Psoas muscle (tissue), 8 donors: ENCODE data around the gene DAAM2. TPM values are rescaled to one million over a fixed set of nuclear protein-coding genes. Genes with fewer than 3 reads are reported as not detected.

Experiments
- ATAC-seq, 4 donors: fragments of 200-7000 bp; cut with Tn5 transposase; one replicate each; pipeline ENCODE4 v1.9.1; 2020; ENCODE audit warnings: moderate library complexity in 3 of 4, mild to moderate bottlenecking in 2 of 4
- DNase-seq, 2 donors: peaks; one replicate each; pipeline ENCODE4 v3.0.0-alpha.2; 2020
- H3K27ac ChIP-seq: fragments of 200-600 bp; one replicate; pipeline ENCODE4 v1.8.0; 2022
- H3K27me3 ChIP-seq, 3 donors: fragments of 200-600 bp in 1 of 3; one replicate each; pipeline versions ENCODE4 v1.6.1 to v1.8.0; 2013 to 2022; ENCODE audit warnings: low read length in 2 of 3, mild to moderate bottlenecking in 2 of 3, moderate library complexity in 1 of 3; ENCODE audit not compliant: insufficient read depth in 3 of 3
- H3K36me3 ChIP-seq, 2 donors: fragments of 200-600 bp in 1 of 2; one replicate each; pipeline versions ENCODE4 v1.6.1 to v1.8.0; 2013 to 2022; ENCODE audit warnings: low read depth in 1 of 2, mild to moderate bottlenecking in 1 of 2, moderate library complexity in 1 of 2; ENCODE audit not compliant: insufficient read depth in 1 of 2
- H3K4me1 ChIP-seq: fragments of 200-600 bp; one replicate; pipeline ENCODE4 v1.8.0; 2022
- H3K4me3 ChIP-seq: fragments of 200-600 bp; one replicate; pipeline ENCODE4 v1.8.0; 2022; ENCODE audit warnings: mild to moderate bottlenecking
- H3K9me3 ChIP-seq: fragments of 200-600 bp; one replicate; pipeline ENCODE4 v1.8.0; 2022
- WGBS, 3 donors: extraction: QIAGEN DNeasy Blood & Tissue Kit; methylation state at CpG; one replicate each; pipeline versions ENCODE4 v1.1.6 to v1.1.7; 2013; 5-methylcytosine and 5-hydroxymethylcytosine counted together
- intact Hi-C, 2 donors: fragments of 100-400 bp; cut with DNase I; formaldehyde crosslinking; loops; one replicate each; pipeline versions ENCODE4 v1.11.0 to v1.14.2; 2022
- polyA plus RNA-seq, 3 donors: library from polyadenylated mRNA; stranded (reverse); fragments of 200-250 nt; gene quantifications; one replicate each; pipeline ENCODE4 v1.2.3, GENCODE V29; 2013
- total RNA-seq, 4 donors: library from RNA; stranded (reverse); fragmentation: NEBNext Ultra II Directional in 2 of 4; extraction: Animal tissue kit (Norgen Biotek cat#: 25700) in 2 of 4; gene quantifications; one replicate each; pipeline versions ENCODE4 v1.2.1 to v1.2.4, GENCODE V29; 2021 to 2023
- TF ChIP-seq, protein P1 (sequence below): fragments of 200-600 bp; IDR thresholded peaks from one replicate; pipeline ENCODE4 v1.8.0; 2022; ENCODE audit warnings: antibody characterized with exemption
- donor health status: healthy with polysubstance abuse.
- donor health status: DM: no; HTN: no; CAD: no; lungs with moderate emphysema.
- donor health status: Bipolar disorder and iron deficiency.
- donor health status: healthy.
- donor health status: DM: yes; HTN: yes; CAD: no.
- donor health status: DM: no; HTN: no; CAD: no.
- donor health status: DM: no; HTN: no; CAD: no.
- donor health status: DM: yes; HTN: yes; CAD: no.

The DAAM2 gene
- total and polyA plus RNA-seq, 7 donors: 7.0 to 67.1 (median 26.5) TPM

DNA sequence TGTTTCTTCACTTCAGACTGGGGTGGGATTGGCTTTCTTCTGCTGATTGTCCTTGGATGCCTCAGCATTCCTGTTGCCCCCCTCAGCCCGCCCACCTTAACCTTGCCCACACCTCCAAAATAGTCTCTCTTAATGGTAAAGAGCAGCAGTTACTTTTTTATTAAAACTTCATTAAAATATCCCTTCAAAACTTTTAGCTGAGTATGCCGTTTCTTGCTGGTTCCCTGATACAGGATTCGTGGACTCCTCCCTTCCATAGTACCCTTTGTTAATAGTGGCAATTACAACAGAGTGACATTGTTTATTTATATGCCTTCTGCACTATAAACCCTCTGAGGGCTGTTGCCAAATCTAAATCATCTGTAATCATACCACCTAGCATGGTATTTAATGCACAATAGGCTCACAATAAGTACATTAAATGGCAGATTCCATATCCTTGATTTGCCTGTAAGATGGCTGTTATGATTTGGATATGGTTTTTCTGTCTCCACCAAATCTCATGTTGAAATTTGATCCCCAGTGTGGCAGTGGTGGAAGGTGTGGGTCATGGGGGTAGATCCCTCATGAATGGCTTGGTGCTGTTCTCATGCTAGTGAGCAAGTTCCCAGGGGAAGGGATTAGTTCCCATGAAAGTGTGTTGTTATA is 145.6 kb downstream of the DAAM2 start:
- ATAC-seq: no peak
- no peaks in the 10 kb centered on the region for H3K36me3 ChIP-seq
- intact Hi-C loops: no loop called here
- DNase-seq: no peak
- WGBS, 3 donors: 90 to 91% (median 91%) methylated on average over 3 of the region's 3 CpGs
- TF ChIP-seq, protein P1, sequence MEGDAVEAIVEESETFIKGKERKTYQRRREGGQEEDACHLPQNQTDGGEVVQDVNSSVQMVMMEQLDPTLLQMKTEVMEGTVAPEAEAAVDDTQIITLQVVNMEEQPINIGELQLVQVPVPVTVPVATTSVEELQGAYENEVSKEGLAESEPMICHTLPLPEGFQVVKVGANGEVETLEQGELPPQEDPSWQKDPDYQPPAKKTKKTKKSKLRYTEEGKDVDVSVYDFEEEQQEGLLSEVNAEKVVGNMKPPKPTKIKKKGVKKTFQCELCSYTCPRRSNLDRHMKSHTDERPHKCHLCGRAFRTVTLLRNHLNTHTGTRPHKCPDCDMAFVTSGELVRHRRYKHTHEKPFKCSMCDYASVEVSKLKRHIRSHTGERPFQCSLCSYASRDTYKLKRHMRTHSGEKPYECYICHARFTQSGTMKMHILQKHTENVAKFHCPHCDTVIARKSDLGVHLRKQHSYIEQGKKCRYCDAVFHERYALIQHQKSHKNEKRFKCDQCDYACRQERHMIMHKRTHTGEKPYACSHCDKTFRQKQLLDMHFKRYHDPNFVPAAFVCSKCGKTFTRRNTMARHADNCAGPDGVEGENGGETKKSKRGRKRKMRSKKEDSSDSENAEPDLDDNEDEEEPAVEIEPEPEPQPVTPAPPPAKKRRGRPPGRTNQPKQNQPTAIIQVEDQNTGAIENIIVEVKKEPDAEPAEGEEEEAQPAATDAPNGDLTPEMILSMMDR: no peak
- H3K27ac ChIP-seq: peak overlapping the region; percentile 84
- H3K27me3 ChIP-seq: no peaks in the 10 kb centered on the region
- H3K4me1 ChIP-seq: peaks cover 41% of the 10 kb centered on the region
- H3K4me3 ChIP-seq: no peak overlapping the region
- no peaks in the 10 kb centered on the region for H3K9me3 ChIP-seq

DNA sequence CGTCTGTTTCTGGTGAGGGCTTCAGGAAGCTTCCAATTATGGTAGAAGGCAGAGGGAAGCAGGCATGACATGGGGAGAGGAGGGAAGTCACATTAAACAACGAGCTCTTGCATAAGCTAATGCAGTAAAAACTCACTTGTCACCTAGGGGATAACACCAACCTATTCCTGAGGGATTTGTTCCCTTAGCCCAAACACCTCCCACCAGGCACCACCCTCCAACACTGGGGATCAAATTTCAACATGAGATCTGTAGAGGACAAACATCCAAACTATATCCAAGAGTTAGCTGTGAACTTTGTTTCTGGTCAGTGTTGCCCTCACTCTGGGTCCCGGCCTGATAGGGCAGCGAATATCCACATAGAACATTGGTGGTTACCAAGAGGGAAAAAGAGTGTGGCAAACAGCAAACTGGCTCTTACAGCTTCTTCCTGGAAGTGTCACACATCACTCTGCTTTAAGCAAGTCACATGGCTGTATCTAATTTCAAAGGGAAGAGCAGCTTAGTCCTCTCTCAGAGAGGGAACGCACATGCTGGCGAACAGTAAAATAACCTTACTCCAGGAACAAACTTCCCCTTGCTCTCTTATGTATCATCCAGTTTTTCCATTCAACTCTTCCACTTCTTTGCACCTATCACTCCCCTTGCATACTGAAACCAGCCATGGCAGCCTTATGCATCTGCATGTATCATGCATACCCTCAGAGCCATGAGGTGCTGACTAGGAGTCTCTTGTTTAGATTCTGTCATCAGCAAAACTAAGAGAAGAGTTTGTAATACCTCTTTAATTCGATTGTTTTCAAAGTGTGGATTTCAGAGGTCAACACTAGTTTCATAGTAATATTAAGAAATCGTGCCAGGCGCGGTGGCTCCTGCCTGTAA is 146.8 kb downstream of the DAAM2 start:
- no peak overlapping the region for H3K4me3 ChIP-seq
- ATAC-seq: peak; percentile 47 to 78 (median 68)
- no peaks in the 10 kb centered on the region for H3K9me3 ChIP-seq
- TF ChIP-seq, protein P1: no peak
- no peaks in the 10 kb centered on the region for H3K27me3 ChIP-seq
- no peaks in the 10 kb centered on the region for H3K36me3 ChIP-seq
- peaks cover 34% of the 10 kb centered on the region for H3K4me1 ChIP-seq
- intact Hi-C loops: no loop called here
- H3K27ac ChIP-seq: peak overlapping the region; percentile 84
- WGBS, 3 donors: 56 to 67% (median 58%) methylated on average over 10 of the region's 10 CpGs
- DNase-seq: no peak

GRCh38 chr6:39941138-39941537 is 149.0 kb downstream of the DAAM2 start:
- intact Hi-C loops: no loop called here
- Histone ChIP-seq H3K36me3 (no peaks in the 10 kb centered on the region), H3K27me3 (no peaks in the 10 kb centered on the region), H3K4me3 (no peak overlapping the region), H3K9me3 (no peaks in the 10 kb centered on the region), H3K4me1 (peaks cover 22% of the 10 kb centered on the region), H3K27ac (no peak overlapping the region)
- DNase-seq (no peak), ATAC-seq (no peak)
- WGBS, 3 donors: 89 to 93% (median 90%) methylated on average over 6 of the region's 6 CpGs
- TF ChIP-seq, protein P1: no peak

- Histone ChIP-seq H3K27ac (no peak overlapping the region), H3K9me3 (no peaks in the 10 kb centered on the region), H3K4me3 (no peak overlapping the region), H3K36me3 (no peaks in the 10 kb centered on the region), H3K27me3 (no peaks in the 10 kb centered on the region), H3K4me1 (peaks cover 16% of the 10 kb centered on the region)
- 79 to 85% (median 83%) methylated on average over 4 of the region's 4 CpGs for WGBS, 3 donors
- no peak for ATAC-seq
- intact Hi-C loops: no loop called here
- TF ChIP-seq, protein P1: no peak
- no peak for DNase-seq
Observed at GRCh38 chr6:39941820-39942219, 149.6 kb downstream of the DAAM2 start.
